ENCODE measurements around the gene TRIM39. TPM values are rescaled to one million over a fixed set of nuclear protein-coding genes. Genes with fewer than 3 reads are reported as not detected.

The TRIM39 gene
- total and polyA plus RNA-seq, 2 of the 13 experiments (the other 11 are each of a cell fraction or from before 2014, with no cell fraction given), result 7.7 to 14.6 TPM

DNA sequence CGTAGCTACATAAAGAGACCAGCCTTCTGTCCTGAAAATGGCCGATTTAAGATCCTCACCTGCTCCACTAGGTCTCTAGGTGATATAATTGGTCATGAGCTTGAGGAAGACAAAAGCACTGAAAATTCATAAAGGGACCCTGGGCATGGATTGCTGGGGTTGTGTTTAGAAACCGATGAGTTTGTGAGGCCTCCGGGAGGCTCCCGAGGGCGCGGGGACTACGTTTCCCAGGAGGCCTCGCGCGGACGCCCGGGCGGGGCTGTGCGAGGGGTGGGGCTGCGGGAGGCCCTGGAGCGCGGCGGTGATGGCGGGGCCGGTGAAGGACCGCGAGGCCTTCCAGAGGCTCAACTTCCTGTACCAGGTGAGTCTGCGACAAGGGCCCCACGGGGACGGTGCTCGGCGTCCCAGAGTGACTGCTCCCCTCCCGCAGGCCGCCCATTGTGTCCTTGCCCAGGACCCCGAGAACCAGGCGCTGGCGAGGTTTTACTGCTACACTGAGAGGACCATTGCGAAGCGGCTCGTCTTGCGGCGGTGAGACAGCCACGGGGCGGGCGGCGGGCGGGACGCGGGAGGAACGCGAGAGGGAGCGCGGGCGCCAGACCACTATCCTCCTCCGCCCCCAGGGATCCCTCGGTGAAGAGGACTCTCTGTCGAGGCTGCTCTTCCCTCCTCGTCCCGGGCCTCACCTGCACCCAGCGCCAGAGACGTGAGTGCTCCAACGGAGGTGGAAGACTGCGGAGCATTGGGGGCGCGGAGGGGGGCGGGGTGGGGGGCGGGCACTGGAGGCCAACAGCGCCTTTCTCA lies 18.3 kb downstream of the TRIM39 start, which contains the start of gene RPP21 (continued):
- TF ChIP-seq, protein P1, sequence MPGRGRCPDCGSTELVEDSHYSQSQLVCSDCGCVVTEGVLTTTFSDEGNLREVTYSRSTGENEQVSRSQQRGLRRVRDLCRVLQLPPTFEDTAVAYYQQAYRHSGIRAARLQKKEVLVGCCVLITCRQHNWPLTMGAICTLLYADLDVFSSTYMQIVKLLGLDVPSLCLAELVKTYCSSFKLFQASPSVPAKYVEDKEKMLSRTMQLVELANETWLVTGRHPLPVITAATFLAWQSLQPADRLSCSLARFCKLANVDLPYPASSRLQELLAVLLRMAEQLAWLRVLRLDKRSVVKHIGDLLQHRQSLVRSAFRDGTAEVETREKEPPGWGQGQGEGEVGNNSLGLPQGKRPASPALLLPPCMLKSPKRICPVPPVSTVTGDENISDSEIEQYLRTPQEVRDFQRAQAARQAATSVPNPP (CRISPR knock-in tag; IDR thresholded peaks at IDR 0.05), result no peak
- TF ChIP-seq CHD4 (IDR thresholded peaks at IDR 0.05; ENCODE audit: borderline replicate concordance, low read length), result no peak
- peak; percentile 95 for TF ChIP-seq ARNT2 (CRISPR knock-in tag; IDR thresholded peaks at IDR 0.05; ENCODE audit: low read depth)
- TF ChIP-seq, protein P2, sequence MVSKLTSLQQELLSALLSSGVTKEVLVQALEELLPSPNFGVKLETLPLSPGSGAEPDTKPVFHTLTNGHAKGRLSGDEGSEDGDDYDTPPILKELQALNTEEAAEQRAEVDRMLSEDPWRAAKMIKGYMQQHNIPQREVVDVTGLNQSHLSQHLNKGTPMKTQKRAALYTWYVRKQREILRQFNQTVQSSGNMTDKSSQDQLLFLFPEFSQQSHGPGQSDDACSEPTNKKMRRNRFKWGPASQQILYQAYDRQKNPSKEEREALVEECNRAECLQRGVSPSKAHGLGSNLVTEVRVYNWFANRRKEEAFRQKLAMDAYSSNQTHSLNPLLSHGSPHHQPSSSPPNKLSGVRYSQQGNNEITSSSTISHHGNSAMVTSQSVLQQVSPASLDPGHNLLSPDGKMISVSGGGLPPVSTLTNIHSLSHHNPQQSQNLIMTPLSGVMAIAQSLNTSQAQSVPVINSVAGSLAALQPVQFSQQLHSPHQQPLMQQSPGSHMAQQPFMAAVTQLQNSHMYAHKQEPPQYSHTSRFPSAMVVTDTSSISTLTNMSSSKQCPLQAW (CRISPR knock-in tag; IDR thresholded peaks at IDR 0.05), result no peak
- peak; percentile 95; the same call in 1 of the 2 replicates for TF ChIP-seq ZNF225 (CRISPR knock-in tag; IDR thresholded peaks at IDR 0.05)
- TF ChIP-seq, protein P3, sequence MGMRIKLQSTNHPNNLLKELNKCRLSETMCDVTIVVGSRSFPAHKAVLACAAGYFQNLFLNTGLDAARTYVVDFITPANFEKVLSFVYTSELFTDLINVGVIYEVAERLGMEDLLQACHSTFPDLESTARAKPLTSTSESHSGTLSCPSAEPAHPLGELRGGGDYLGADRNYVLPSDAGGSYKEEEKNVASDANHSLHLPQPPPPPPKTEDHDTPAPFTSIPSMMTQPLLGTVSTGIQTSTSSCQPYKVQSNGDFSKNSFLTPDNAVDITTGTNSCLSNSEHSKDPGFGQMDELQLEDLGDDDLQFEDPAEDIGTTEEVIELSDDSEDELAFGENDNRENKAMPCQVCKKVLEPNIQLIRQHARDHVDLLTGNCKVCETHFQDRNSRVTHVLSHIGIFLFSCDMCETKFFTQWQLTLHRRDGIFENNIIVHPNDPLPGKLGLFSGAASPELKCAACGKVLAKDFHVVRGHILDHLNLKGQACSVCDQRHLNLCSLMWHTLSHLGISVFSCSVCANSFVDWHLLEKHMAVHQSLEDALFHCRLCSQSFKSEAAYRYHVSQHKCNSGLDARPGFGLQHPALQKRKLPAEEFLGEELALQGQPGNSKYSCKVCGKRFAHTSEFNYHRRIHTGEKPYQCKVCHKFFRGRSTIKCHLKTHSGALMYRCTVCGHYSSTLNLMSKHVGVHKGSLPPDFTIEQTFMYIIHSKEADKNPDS (CRISPR knock-in tag; IDR thresholded peaks at IDR 0.05), result 0 out of 2 replicates have a peak, but pooled peaks have one; percentile 68
- TF ChIP-seq ZSCAN29 (CRISPR knock-in tag; conservative IDR thresholded peaks at IDR 0.05), result no peak
- no peak for TF ChIP-seq JDP2 (CRISPR knock-in tag; IDR thresholded peaks at IDR 0.05; ENCODE audit: borderline replicate concordance)
- TF ChIP-seq, protein P4, sequence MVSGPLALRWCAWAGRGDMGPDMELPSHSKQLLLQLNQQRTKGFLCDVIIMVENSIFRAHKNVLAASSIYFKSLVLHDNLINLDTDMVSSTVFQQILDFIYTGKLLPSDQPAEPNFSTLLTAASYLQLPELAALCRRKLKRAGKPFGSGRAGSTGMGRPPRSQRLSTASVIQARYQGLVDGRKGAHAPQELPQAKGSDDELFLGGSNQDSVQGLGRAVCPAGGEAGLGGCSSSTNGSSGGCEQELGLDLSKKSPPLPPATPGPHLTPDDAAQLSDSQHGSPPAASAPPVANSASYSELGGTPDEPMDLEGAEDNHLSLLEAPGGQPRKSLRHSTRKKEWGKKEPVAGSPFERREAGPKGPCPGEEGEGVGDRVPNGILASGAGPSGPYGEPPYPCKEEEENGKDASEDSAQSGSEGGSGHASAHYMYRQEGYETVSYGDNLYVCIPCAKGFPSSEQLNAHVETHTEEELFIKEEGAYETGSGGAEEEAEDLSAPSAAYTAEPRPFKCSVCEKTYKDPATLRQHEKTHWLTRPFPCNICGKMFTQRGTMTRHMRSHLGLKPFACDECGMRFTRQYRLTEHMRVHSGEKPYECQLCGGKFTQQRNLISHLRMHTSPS (CRISPR knock-in tag; IDR thresholded peaks at IDR 0.05; ENCODE audit: low read depth), result peak; percentile 63; the same call in 1 of the 2 replicates
- peak; percentile 74; the same call in 1 of the 2 replicates for TF ChIP-seq ZSCAN25 (CRISPR knock-in tag; IDR thresholded peaks at IDR 0.05)
- TF ChIP-seq JUND (CRISPR knock-in tag; IDR thresholded peaks at IDR 0.05), result no peak
- TF ChIP-seq POLR2A (IDR thresholded peaks at IDR 0.05; ENCODE audit: insufficient read depth in 1 of 2, low read depth in 2 of 2, low read length in 2 of 2), result peak; percentile 96 to 97
- TF ChIP-seq ZFP1 (CRISPR knock-in tag; IDR thresholded peaks at IDR 0.05), result peak; percentile 93
- 0 out of 2 replicates have a peak, but pooled peaks have one; percentile 49 for TF ChIP-seq ATRX (CRISPR knock-in tag; IDR thresholded peaks at IDR 0.05; ENCODE audit: borderline replicate concordance)
- TF ChIP-seq AGO2 (optimal IDR thresholded peaks at IDR 0.05; ENCODE audit: low read depth, low read length), result peak; percentile 93
- TF ChIP-seq ARHGAP35 (CRISPR knock-in tag; IDR thresholded peaks at IDR 0.05; ENCODE audit: borderline replicate concordance), result peak; percentile 84; the same call in 1 of the 2 replicates
- TF ChIP-seq, protein P5, sequence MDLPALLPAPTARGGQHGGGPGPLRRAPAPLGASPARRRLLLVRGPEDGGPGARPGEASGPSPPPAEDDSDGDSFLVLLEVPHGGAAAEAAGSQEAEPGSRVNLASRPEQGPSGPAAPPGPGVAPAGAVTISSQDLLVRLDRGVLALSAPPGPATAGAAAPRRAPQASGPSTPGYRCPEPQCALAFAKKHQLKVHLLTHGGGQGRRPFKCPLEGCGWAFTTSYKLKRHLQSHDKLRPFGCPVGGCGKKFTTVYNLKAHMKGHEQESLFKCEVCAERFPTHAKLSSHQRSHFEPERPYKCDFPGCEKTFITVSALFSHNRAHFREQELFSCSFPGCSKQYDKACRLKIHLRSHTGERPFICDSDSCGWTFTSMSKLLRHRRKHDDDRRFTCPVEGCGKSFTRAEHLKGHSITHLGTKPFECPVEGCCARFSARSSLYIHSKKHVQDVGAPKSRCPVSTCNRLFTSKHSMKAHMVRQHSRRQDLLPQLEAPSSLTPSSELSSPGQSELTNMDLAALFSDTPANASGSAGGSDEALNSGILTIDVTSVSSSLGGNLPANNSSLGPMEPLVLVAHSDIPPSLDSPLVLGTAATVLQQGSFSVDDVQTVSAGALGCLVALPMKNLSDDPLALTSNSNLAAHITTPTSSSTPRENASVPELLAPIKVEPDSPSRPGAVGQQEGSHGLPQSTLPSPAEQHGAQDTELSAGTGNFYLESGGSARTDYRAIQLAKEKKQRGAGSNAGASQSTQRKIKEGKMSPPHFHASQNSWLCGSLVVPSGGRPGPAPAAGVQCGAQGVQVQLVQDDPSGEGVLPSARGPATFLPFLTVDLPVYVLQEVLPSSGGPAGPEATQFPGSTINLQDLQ (CRISPR knock-in tag; IDR thresholded peaks at IDR 0.05), result peak; percentile 96
- TF ChIP-seq ZNF678 (CRISPR knock-in tag; IDR thresholded peaks at IDR 0.05), result no peak
- TF ChIP-seq HDAC6 (IDR thresholded peaks at IDR 0.05; ENCODE audit: low read depth, low read length), result no peak
- TF ChIP-seq ZNF136 (CRISPR knock-in tag; IDR thresholded peaks at IDR 0.05; ENCODE audit: low read depth), result peak; percentile 78; the same call in 1 of the 2 replicates
